NCI-H1436 (cell line): ENCODE measurements around the gene PNKP.

ENCODE experiments used
- DNase-seq: peaks from one replicate; lab custom pipeline; 2025; lab: John Stamatoyannopoulos, UW

Gene PNKP

DNA sequence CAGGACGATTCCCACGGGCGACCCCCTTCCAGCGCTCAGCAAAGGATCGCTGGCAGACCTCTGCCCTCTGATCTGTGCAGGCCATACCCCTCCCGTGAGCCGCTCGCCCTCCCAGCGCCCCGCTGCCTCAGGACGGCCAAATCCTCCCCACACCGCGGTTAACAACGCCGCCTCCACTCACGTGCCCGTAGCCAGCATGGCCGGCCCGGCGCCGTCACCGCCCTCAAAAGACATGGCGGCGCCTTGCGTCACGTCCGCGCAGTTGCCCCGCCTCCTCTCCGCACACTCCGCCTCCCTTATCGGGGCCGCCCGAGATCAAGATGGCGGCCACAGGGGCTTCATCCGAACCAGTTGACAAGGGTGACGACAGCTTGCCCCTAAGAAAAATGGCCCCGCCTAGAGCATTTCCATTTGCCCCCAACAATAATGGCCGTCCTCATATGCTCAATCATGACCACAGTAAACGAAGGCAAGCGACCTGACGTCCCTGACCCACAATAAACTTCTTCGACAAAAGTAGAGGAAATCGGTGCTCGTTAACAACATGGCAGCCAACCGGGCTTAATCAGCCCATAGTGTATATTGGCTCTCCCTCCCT is 9.1 kb upstream of the PNKP start:
- DNase-seq: peak; percentile 100

DNA sequence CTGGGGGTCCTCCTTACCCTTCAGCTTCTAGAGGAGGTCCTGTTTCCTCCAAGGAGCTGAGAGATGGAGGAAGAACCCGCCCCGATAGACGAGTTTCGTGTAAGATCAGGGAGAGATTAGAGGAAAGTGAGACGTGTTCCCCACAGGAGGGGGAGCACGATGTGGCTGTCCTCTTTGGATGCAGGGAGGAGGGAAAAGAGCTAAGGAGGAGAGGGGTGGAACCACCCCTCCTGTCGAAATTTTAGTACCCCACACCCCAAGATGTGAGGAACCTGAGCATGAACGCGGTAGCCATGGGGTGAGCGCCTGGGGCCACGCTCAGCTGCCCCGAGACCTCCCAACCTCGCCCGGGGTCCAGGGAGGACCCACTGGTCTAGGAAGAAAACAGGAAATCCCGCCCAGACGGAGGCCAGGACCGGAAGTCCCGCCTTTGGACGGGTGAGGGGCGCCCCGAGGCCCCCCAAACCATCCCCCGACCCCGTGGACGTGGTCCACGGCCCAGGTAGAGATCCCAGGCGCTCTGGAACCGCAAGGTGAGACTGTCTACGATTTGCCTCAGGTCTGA is 8.6 kb upstream of the PNKP start:
- DNase-seq: peak; percentile 72

DNA sequence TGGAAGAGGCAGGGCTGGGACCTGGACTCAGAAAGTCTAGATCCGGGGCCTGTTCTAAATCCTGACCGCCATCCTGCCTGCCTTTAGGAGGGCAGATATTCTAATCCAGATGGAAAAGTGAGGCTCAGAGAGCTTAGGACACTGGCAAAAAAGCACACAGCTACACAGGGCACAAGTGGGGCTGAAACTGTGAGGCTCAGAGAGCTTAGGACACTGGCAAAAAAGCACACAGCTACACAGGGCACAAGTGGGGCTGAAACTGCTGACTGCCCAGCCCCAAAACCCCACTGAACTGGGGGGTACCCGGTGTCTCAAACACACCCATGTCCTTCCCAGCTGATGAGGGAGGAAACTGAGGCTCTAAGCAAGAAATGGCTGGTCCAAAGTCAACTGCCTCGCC is 7.8 kb upstream of the PNKP start:
- DNase-seq: no peak

DNA sequence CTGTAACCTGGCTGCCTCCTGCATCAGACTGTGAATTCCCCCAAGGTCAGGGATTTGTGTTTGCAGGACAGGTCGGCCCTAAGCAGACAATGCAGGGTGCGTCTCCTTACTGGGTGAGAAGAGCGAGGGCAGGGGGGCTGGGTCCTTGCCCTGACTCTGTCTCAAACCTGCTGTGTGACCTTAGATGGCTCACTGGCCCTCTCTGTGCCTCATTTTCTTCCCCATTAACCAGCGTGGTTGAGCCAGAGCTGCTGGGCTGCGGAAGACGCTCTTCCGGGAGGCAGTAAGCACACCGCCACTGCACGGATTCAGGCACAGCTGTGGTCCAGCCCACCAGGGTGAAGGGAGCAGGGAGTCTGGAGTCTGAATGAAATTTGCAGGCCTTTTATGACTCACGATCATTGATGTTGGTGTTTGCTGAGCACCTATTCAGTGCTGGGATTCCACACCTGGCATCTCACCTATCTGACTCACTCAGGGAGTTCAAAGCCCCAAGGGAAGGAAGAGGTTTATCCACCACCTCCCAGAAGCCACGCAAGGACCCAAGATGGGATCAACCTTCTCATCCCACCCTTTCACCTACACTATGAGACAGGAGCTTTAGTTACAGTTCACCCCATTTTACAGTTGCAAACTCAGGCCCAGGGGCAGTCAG is 7.3 kb upstream of the PNKP start:
- DNase-seq: no peak

DNA sequence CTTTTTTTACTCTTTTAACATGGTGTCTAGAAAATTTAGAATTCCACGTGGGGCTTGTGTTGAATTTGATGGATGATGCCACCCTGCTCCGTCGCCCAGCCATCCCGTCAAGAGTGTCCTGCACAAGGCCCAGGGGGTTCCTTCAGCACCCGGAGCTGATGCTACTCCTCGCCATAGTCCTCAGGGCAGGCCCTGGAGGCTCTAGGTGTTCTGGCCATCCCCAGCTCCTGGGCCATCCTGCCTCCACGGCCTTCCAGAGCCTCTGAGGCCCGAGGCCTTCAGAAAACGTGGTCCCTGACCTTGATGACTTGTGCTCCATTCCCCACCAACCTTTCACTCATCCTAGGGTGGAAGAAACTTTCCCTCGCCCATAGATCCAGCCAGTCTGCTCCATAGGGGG is 6.5 kb upstream of the PNKP start:
- no peak for DNase-seq

DNA sequence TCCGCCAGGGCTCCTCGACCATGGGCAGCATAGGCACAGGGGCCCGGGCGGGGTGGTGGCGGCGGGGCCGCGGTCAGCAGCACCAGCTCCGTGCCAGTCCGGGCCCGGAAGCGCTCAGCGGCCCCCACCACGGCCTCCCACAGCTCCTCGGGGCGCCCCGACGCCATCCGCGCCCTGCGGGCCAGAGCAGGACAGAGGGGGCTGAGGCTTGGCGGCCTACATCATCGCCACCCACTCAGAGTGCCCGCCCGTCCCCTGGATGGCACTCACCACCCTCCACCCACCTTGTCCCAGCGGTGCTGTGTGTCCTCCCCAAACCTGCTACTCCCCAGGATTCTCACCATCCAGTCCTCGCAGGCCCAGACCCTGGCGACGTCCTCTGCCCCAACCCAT is 5.7 kb upstream of the PNKP start:
- DNase-seq: no peak

DNA sequence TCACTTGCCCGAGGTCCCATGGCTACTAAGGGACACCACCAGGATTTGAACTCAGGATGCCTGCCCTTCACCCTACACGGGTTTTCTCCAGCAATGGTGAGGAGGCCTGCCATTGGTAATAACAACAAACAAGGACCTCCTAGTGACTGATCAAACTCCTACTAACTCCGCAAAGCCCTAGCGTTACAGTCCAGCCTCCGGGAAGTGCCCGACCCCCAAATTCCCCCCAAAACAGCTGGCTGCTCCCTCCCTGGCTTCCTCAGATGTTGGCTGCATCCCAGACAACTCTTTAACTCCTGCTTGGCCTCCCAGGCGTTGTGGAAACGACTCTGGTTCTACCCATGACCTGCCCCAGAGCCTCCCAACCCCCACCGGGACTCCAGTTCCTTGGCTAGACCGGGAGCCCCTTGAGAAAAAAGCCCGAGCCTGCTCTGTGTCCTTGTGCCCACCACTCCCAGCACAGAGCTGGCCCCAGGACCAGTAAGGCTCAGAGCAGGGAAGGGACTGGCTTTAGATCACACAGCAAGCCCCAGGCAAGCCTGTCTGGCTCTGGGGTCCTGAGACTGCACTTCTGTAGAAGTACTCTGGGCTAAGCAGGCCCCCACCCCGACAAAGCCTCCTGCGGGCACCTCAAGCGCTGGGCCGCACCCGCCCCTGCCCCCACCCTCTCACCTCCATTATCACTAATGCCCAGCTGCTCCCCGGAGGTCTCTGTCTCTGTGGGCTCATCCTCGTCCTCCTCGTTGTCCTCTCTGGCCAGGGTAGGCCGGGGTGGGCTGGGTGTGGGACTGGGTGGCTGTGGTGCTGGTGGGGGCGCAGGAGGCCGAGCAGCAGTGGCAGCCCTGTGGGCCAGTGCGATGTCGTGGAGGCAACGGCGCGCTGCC is 5.1 kb upstream of the PNKP start:
- no peak for DNase-seq

GRCh38 chr19:49871349-49871985 is 4.1 kb upstream of the PNKP start:
- DNase-seq: no peak

GRCh38 chr19:49870309-49870901 is 3.0 kb upstream of the PNKP start:
- no peak for DNase-seq

- peak; percentile 100 for DNase-seq
Observed at GRCh38 chr19:49869484-49870308, 2.3 kb upstream of the PNKP start.

- DNase-seq: no peak
Observed at GRCh38 chr19:49869009-49869483, 1.7 kb upstream of the PNKP start.

GRCh38 chr19:49864890-49865289 is 2.5 kb downstream of the PNKP start:
- DNase-seq: no peak

DNA sequence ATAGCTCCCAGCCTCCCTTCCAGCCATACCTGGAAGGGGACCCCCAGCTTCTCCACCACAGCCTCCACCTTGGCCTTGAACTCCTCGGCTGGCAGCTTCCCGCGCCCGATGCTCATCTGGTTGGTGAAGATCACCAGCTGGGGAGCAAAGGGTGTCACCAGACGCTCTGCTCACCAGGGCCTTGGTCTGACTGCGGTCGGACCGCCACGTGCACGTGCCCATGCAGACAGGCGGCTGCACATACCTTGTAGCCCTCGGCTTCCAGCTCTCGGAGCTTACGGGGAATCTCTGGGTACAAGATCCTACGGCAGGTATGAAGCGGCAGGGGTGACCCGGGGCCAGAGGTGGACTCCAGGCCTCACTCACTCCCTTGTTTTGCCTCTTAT is 3.4 kb downstream of the PNKP start:
- DNase-seq: no peak

DNA sequence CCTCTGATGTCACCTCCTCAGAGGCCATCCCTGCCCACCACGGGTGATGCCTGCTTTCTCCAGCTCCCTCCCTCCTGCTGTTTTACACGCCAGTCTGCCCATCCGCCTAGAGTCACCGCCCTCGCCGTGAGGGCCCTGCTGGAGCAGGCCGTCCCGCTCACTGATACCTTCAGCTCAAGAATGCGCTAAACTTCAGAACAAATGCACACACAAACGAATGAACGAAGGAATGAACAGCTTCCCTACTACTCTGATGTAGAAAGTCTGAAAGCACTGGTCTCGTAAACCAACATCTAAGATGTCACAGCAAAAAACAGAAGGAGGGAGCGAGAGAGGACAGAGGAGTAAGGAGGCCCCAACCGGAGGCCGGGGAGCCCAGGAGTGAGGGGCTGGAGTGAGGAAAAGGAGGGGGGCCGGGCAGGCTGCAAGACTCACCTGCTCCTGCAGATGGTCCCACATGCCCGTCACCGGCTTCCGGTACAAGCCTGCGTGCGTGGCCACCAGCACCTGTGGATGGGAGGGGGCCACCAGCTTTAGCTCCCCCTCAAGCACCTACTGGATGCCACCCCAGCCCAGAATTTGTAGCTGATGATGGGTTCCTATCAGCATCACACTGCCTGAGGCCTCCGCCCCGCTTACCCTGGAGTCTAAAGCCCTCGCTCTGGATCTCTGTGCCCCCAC is 4.0 kb downstream of the PNKP start:
- no peak for DNase-seq

DNA sequence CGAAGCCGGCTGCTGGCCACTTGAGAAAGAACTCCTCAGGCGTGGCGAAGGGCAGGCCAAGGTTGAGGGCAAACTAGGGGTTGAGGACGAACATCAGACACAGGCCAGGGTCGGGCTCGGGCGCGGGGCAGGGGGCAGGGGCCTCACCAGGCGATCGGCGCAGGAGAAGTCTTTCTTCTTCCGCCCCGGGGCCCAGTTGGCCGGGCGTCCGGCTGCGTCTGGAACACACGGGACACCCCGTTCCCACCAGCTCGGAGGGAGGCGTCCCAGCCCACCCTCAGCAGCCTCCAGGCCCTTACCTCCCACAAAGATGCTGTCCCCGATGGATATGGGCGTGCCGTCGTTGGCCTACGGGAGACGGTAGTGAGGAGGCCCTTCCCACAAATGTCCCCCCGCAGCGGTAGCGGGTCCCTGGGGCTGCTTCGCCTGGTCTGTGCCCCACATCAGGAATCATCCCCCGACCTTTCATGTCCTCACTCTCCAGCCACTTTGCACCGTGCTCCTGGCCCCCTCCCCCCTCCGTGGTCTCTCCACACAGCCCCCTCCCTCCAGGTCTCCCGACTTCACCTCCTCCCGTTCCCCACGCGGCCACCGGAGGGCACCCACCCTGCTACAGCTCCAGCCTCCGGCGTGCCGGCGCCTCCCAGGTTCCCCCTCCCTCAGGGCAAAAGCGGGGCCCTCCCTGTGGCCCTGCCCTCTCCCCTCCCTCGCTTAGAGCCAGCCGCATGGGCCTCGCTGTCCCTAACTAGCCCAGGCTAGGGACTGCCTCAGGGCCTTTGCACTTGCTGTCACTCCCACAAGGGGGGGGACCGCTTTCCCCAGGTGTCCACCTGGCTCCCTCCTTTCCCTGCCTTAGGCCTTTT is 4.8 kb downstream of the PNKP start:
- no peak for DNase-seq

DNA sequence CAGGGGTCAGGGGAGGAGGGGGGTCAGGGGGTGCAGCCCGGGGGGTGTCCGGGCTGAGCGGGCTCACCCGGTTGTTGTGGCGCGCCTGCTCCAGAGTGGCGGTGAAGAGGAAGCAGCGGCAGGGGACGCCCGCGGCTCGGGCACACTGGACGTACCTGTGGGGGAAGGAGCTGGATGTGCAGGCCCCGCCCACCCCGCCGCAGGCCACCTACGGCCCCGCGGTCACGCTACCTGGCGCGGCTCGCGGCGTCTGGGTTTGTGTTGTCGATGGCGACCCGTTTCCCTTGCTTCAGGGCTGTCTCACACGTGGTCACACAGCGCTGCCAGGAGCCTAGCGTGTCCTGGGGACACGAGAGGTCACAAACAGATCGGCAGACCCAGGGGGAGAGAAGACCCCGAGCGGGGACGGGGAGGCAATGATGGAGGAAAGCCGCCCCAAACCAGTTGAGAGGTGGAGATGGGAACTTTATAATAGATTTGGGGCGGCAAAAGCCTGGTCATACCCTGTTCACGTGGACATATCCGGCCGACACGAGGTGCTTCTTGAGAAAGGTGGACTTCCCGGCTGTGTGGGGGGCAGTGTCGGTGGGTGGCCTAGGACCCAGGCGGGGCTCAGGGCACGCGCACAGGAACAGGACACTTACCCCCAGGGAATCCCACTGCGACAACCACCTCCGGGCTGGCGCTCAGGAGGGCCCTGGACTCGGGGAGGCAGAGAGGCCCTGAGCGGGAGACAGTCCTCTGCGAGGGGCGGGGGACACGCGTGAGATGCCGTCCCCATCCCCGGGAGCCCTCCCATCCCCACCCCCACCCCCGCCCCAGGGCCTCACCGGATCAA is 5.6 kb downstream of the PNKP start:
- no peak for DNase-seq

DNA sequence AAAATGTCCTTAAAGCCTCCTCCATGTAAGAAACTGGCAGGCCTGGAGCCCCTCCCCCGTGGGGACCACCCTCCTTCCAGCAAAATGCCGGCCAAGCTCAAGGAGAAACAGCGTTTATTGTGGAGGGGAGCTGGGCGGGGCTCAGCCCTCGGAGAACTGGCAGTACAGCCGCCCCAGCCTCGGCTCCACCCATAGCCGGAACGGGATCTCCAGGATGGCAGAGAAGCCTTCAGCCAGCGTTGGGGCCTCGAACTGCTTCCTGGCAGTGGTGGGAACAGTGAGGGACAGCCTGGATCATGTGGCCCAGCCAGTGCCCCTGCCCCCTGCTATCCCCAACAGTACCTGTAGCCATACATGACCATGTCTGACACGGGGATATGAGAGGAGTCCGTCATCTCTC is 6.3 kb downstream of the PNKP start:
- no peak for DNase-seq

- no peak for DNase-seq
Observed at GRCh38 chr19:49860336-49861102, 6.9 kb downstream of the PNKP start.
